Measurements from ENCODE around the gene RUNX2.

Gene RUNX2

GRCh38 chr6:45494416-45495135 is 166.4 kb downstream of the RUNX2 start:
- no peak overlapping the region for H3K27ac ChIP-seq
- TF ChIP-seq CTCF (IDR thresholded peaks at IDR 0.05; ENCODE audit: low read depth, low read length, missing control alignments), result no peak
- in situ Hi-C loops (cut with HindIII; ENCODE audit: low pct_ligation_motif_present, low sequenced_read_pairs), result no loop called here
- peaks cover 2% of the 10 kb centered on the region for H3K36me3 ChIP-seq (replicated peaks)
- no peak for DNase-seq
- no peak overlapping the region for H3K4me3 ChIP-seq (ENCODE audit: low read depth, low read length)
- H3K27me3 ChIP-seq (replicated peaks), result no peaks in the 10 kb centered on the region

- no peak for DNase-seq
- no peak overlapping the region for H3K27ac ChIP-seq
- no peaks in the 10 kb centered on the region for H3K27me3 ChIP-seq (replicated peaks)
- in situ Hi-C loops (cut with HindIII; ENCODE audit: low pct_ligation_motif_present, low sequenced_read_pairs), result no loop called here
- H3K36me3 ChIP-seq (replicated peaks), result peaks cover 2% of the 10 kb centered on the region
- TF ChIP-seq CTCF (IDR thresholded peaks at IDR 0.05; ENCODE audit: low read depth, low read length, missing control alignments), result no peak
- no peak overlapping the region for H3K4me3 ChIP-seq (ENCODE audit: low read depth, low read length)
Measured at GRCh38 chr6:45495429-45496084, 167.4 kb downstream of the RUNX2 start.

- Histone ChIP-seq H3K4me3 (ENCODE audit: low read depth, low read length) (no peak overlapping the region), H3K27ac (no peak overlapping the region), H3K27me3 (replicated peaks) (no peaks in the 10 kb centered on the region), H3K36me3 (replicated peaks) (peaks cover 2% of the 10 kb centered on the region)
- TF ChIP-seq CTCF (IDR thresholded peaks at IDR 0.05; ENCODE audit: low read depth, low read length, missing control alignments), result no peak
- no peak for DNase-seq
- in situ Hi-C loops (cut with HindIII; ENCODE audit: low pct_ligation_motif_present, low sequenced_read_pairs), result no loop called here
Measured at GRCh38 chr6:45496085-45496433, 167.9 kb downstream of the RUNX2 start.

GRCh38 chr6:45498591-45498990 is 170.5 kb downstream of the RUNX2 start:
- H3K4me3 ChIP-seq (ENCODE audit: low read depth, low read length), result no peak overlapping the region
- no peak for TF ChIP-seq CTCF (IDR thresholded peaks at IDR 0.05; ENCODE audit: low read depth, low read length, missing control alignments)
- in situ Hi-C loops (cut with HindIII; ENCODE audit: low pct_ligation_motif_present, low sequenced_read_pairs), result no loop called here
- H3K27ac ChIP-seq, result no peak overlapping the region
- H3K27me3 ChIP-seq (replicated peaks), result no peaks in the 10 kb centered on the region
- DNase-seq, result no peak
- H3K36me3 ChIP-seq (replicated peaks), result peaks cover 2% of the 10 kb centered on the region

GRCh38 chr6:45500924-45501816 is 173.0 kb downstream of the RUNX2 start:
- DNase-seq, result no peak
- Histone ChIP-seq H3K36me3 (replicated peaks) (peaks cover 2% of the 10 kb centered on the region), H3K27ac (no peak overlapping the region), H3K27me3 (replicated peaks) (no peaks in the 10 kb centered on the region), H3K4me3 (ENCODE audit: low read depth, low read length) (no peak overlapping the region)
- TF ChIP-seq CTCF (IDR thresholded peaks at IDR 0.05; ENCODE audit: low read depth, low read length, missing control alignments), result peak; percentile 62
- in situ Hi-C loops (cut with HindIII; ENCODE audit: low pct_ligation_motif_present, low sequenced_read_pairs), result no loop called here
